OCI-M2 (cell line): ENCODE results near the gene LCE6A.

Experiments used
- DNase-seq: peaks from one replicate; lab custom pipeline; 2025; ENCODE audit not compliant: unreplicated experiment; lab: John Stamatoyannopoulos, UW

The LCE6A gene, protein sequence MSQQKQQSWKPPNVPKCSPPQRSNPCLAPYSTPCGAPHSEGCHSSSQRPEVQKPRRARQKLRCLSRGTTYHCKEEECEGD

DNA sequence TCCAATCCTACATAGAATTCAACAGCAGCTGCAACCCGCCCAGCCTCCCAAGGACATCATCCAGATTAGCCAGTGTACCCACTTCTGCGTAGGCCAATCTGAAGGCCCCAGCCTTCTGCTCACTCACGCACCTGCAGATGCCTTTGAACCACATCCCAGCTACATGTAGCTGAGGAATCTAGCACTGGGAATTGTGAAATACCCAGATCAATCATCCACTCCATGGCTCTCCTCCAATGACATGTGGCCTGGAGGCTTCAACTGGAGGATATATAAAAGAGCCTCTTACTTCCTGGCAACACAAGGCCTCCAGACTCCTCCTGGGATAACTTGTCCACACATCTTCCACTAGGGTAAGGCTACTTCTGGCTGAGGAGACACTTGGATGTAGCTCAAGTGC lies at the start of gene LCE6A:
LCE6A (plus strand) TSS at position 301 of the 400 bp plus-strand sequence. CDS start 665 bp downstream, outside the sequence.
- DNase-seq, result no peak

- DNase-seq, result no peak
Observed at GRCh38 chr1:152795686-152796085, 47.0 kb upstream of the LCE6A start.

DNA sequence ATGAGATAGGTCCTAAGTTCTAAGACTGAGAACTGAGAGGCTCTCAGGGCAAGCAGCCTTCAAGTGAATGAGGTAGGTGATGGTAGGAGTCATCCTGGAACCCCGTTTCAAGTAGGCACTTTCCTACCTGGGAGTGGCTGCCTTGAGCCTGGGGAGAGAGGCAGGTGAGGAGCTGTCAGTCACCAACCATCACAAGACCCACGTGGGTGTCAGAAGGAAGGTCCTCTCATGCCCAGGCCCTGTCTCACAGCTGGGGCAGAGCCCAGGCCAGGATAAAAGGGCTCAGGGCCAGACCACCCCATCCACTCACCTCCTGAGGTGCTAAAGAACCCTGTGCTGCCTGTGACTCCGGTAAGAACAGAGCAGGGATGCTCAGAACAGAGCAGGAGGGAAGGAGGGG lies 46.2 kb upstream of the LCE6A start, which contains the start of gene LCE1D:
LCE1D (plus strand) TSS at position 301 of the 400 bp plus-strand sequence. CDS start 1,074 bp downstream, outside the sequence.
- DNase-seq, result no peak

DNA sequence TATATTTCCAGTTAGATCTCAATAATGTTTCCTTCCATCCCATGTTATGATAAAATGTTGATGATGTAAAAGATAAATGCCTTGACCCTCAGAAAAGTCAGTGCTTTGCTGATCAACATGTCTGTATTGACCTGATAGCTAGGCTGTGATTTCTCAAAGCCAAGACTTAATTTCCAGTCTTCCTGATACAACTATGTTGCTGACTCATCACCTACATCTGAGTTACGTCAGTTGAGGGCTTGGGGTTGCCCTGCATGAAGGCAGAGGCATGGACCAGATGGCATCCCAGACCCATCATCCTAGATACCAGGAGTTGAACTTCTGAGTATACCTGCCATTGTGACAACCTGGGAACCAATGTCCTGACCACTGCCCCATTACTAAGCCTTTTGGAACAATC lies 41.3 kb upstream of the LCE6A start:
- DNase-seq, result no peak

- no peak for DNase-seq
Observed at GRCh38 chr1:152806576-152806975, 36.1 kb upstream of the LCE6A start, which contains the start of gene LCE1C. TSS of gene LCE1C (minus strand) at chr1:152806651. CDS start at chr1:152805478, 1,173 bp downstream.

GRCh38 chr1:152811050-152811449 lies 31.6 kb upstream of the LCE6A start:
- no peak for DNase-seq

DNA sequence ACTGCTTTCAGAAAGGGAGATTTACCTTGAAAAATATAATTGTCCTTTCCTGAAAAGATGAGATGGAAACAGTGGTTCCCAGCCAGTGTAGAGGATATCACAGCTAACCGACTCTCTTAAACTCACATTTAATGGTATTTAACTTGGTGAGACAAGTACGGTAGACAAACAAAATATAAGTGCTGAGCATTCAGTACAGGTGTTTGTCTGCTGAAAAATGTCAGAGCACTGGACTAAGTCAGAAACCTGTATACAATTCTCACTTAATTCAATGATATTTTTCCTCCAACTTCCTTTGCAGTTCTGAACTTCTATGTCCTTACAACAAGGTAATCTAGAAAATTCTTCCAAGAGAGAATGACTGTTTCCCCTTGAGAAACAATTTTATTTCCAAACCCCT lies 31.0 kb upstream of the LCE6A start, which contains the start of gene LCE1B:
LCE1B (plus strand) TSS at position 301 of the 400 bp plus-strand sequence. CDS start 476 bp downstream, outside the sequence.
- no peak for DNase-seq

GRCh38 chr1:152817309-152817708 lies 25.3 kb upstream of the LCE6A start:
- DNase-seq, result no peak

GRCh38 chr1:152823294-152823693 lies 19.4 kb upstream of the LCE6A start:
- no peak for DNase-seq

DNA sequence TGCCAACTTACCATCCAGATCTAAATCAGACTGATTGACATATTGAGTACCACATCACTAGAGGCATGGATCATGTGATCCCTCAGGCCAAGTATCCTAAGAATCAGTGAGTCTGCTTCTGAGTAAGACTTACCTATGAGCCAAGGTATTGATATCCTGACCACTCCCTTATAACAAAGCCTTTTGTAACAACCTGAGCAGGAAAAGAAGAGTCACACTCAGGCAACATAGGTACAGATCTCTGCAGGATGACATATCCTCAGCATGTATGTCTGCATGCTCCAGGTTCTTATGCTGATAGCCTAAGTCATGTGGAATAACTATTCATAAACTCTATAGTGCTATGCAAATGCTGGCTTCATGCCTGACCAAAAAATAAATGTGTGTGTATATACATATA lies 17.7 kb upstream of the LCE6A start:
- no peak for DNase-seq

DNA sequence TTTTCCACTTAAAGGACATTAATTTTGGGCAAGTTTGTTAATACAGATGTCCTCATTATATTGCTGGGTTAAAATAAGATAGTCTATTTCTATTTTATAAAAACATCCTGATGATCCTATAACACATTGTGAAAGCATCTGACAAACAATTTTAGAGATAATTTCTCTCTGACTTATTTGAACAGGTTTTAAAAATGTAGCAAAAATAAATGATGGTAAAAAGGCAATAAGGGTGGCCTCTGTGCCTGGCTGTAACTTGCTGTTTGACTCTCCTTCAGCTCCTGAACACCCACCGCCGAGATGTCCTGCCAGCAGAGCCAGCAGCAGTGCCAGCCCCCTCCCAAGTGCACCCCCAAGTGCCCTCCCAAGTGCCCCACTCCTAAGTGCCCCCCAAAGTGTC lies 15.5 kb upstream of the LCE6A start, which contains the start of gene LCE1A:
LCE1A (plus strand) TSS at position 301 of the 400 bp plus-strand sequence; CDS start at position 301, 0 bp downstream.
- DNase-seq, result no peak

DNA sequence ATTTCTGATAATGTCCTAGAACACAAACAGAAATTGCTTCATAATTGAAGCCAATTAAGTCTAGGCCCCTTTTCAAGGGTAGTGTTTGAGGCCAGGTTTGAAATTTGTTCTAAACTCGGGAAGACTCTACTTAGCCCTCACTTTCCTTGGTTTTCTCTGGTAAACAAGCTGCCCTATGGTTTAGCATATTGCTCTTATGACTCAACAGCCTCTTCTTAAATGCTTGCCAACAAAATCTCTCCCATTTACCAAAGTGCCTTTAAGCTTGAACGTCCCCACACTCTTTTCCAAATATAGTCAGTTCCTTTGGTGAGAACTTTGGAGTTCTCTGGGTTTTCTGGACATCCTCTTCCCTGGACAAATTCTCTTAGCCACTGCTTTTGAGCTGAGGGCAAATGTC lies 5.8 kb upstream of the LCE6A start:
- no peak for DNase-seq

DNA sequence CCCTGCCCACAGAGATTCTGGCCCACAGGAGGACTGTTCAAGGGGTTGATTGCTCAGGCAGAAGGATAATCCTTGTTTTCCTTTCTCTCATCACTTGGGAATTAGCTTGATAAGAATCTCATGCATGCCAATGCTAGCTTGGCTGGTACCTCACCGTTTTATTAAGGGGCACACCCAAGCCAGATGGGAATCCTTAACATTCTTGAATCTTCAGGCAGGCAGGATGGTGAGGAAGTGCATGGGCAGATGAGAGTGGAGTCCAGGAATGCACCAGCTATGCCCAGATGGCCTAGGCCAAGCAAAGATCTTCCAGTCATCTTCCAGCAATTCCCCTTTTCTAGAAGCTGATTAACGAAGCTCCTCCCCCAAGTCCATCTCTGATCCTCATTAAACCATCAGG lies 13.0 kb downstream of the LCE6A start:
- DNase-seq, result no peak

DNA sequence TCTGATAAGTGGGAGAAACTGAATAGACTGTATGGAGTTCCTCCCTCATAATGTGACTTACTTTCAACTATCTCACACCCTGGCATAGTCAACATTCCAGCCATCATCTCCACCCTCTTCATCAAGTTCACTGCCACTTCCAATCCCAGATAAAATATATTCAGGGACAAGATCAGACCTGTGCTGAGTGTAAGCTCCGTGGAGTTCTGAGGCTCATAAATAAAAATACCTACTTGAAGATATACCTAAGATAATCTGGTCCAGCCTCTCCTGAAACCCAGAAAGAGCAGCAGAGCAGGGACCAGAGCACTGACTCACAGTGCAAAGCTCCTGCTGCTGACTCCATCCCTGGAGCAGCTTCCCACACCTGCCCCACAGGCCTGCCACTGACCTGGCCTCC lies 15.4 kb downstream of the LCE6A start:
- DNase-seq, result no peak

- DNase-seq, result no peak
Observed at GRCh38 chr1:152859696-152860095, 17.0 kb downstream of the LCE6A start, which contains the start of gene LCE7A. TSS of gene LCE7A (plus strand) at chr1:152859996. CDS start at chr1:152860698, 702 bp downstream.

- DNase-seq, result no peak
Observed at GRCh38 chr1:152860129-152860528, 17.5 kb downstream of the LCE6A start.

GRCh38 chr1:152861374-152861773 lies 18.7 kb downstream of the LCE6A start:
- no peak for DNase-seq

- no peak for DNase-seq
Observed at GRCh38 chr1:152864443-152864842, 21.8 kb downstream of the LCE6A start.

- no peak for DNase-seq
Observed at GRCh38 chr1:152866321-152866720, 23.7 kb downstream of the LCE6A start.

DNA sequence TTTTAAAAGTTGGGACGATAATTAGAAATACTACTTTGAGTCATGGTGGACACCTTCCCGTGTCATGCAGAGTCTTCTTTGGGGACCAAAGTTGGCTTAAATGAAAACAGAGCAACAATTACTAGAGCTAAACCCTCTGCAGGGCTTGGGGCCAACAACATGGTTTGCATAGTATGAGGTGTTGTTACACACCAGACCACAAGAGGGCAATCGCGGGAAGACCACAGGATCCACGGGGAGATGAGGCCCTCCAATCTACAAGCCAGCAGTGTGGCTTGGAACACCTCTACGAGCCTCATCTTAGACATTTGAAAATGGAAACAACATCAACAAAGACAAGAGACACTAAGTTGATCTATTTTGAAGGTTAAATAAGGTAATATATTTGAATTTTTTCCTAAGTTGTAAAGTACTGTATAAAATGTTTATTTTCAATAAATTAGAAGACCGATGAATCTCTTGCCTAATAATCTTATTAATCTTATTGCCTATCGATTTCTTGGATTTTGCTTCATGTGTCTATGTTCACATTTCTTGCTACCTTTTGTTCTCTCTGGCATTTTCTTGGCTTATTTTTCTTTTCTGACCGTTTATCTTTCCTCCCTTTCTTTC lies 27.3 kb downstream of the LCE6A start:
- DNase-seq, result no peak

GRCh38 chr1:152870831-152871730 lies 28.4 kb downstream of the LCE6A start:
- DNase-seq, result no peak

DNA sequence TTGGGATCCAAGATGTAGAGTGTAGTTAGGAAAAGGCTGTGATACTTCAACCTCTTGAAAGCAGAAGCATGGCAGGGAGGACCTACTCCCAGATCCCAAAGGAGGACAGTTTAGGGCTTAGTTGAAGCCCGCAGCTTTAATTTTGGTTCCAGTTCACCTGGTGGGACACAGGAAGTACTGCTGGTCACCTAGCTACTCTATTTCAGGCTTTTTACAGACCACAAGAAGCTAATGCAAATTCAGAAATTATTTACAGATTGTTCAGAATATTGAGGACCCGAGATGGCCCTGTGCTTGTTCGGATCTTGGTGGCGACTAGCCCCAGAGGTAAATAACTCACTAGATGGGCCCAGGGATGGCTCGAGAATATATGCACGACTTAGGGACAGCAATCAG lies 29.1 kb downstream of the LCE6A start:
- no peak for DNase-seq
